Ishikawa (cell line): ENCODE measurements around the gene GNB5.

Experiments
- EP300 ChIP-seq: IDR thresholded peaks from 2 replicates; pipeline ENCODE4 v1.6.1; 2012; ENCODE audit warnings: borderline replicate concordance
- TEAD4 ChIP-seq: IDR thresholded peaks from 2 replicates; pipeline ENCODE4 v1.6.1; 2012

DNA sequence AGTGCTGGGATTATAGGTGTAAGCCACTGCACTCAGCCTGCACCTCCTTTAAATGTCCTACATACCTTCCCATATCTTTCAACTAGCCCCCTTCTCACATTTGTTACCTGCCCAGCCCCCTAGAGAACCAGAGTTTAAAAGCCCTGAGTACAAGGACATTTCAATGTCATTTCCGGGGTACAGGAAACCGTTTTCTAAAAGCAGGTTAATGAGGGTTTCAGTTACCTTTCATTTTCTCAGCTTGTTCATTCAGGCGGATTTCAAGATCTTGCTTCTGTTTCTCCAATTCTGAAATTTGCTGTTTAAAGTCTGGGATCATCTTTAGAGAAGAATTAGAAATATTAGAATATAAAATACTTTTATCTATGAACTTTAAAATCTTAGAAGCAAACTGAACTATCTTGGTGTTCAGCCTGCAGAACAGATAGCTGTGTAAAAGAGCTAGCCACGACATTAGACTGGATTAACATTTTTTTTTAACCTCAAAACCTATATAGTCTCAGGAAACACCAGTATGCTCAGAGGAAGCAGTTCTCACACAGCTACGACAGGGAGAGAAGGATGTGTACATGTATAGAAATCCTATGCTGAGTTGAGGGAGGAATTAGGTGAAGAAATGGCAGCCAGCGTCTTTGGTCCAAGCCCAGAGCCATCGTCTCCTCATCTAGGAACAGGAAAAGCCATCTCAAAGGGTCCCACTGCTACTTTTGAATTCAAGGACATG is 29.9 kb upstream of the GNB5 start:
- TF ChIP-seq EP300, result no peak
- no peak for TF ChIP-seq TEAD4
